Erythroblast (primary cell): ENCODE results near the gene KANSL1.

ENCODE experiments used
- GATA1 ChIP-seq: IDR thresholded peaks from 2 replicates; pipeline ENCODE4 v1.6.1; 2011; ENCODE audit warnings: low read depth, mild to moderate bottlenecking, control low read depth, low read length, moderate library complexity
- POLR2A ChIP-seq: IDR thresholded peaks from 2 replicates; pipeline ENCODE4 v1.6.1; 2011; ENCODE audit warnings: mild to moderate bottlenecking, low read length

- TF ChIP-seq POLR2A, result no peak
- TF ChIP-seq GATA1, result no peak
Observed at GRCh38 chr17:46169913-46170638, 23.2 kb downstream of the KANSL1 start.
